HG03457 (cell line): ENCODE data around the gene EDAR.

Experiments used
- ATAC-seq: cut with Tn5 transposase; IDR thresholded peaks from one replicate; pipeline ENCODE4 v1.9.1; 2021; ENCODE audit warnings: moderate number of reproducible peaks; ENCODE audit not compliant: unreplicated experiment

EDAR gene

GRCh38 chr2:108988796-108989713, at the start of gene EDAR:
Gene EDAR (minus strand): TSS chr2:108989220. CDS start chr2:108931014, 58,206 bp downstream.
- ATAC-seq: no peak

DNA sequence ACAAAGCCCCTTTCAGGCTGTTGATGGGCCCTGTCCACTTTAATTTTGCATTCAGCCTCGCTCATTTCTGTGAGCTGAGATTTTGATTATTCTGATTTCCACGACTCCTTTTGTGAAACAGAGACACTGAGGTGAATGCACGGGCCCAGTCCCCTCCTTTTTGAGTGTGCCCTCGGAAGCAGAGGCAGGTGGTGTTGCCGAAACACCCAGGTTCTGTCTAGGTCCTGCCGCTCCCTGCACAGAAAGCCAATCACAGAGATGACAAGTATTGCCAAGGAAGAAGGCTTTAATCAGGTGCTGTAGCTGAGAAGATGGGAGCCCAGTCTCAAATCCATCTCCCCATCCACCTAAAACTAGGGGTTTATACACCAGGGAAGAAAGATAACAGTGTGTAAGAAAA, 44.2 kb upstream of the EDAR start:
- no peak for ATAC-seq

- no peak for ATAC-seq
Measured at GRCh38 chr2:109032229-109032820, 43.3 kb upstream of the EDAR start.

- no peak for ATAC-seq
Measured at GRCh38 chr2:109031476-109032228, 42.6 kb upstream of the EDAR start.

DNA sequence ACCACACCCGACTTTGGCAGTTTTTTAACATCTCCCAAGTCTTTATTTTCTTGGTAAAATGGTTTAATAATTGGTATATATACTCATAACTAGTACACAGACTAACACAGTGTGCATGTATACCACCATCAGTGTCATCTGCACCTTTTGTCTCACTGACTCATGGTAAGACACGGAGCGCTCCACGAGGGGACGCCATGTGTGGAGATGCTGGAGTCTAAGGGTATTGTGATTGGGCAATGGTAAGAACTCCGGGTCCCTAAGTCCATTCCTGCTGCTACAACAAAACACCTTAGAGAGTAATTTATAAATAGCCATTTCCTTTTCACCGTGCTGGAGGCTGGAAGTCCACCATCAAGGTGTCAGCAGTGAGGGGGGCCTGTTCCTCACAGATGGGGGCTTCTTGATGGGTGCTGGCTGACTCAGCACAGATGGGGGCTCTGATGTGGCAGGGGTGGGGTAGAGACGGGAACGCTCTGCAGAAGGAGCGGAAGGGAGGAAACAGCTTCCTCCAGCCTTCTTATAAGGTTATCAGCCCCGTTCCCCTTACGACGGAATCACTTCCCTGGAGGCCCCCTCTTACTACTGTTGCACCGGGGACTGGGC, 42.0 kb upstream of the EDAR start:
- ATAC-seq: no peak

DNA sequence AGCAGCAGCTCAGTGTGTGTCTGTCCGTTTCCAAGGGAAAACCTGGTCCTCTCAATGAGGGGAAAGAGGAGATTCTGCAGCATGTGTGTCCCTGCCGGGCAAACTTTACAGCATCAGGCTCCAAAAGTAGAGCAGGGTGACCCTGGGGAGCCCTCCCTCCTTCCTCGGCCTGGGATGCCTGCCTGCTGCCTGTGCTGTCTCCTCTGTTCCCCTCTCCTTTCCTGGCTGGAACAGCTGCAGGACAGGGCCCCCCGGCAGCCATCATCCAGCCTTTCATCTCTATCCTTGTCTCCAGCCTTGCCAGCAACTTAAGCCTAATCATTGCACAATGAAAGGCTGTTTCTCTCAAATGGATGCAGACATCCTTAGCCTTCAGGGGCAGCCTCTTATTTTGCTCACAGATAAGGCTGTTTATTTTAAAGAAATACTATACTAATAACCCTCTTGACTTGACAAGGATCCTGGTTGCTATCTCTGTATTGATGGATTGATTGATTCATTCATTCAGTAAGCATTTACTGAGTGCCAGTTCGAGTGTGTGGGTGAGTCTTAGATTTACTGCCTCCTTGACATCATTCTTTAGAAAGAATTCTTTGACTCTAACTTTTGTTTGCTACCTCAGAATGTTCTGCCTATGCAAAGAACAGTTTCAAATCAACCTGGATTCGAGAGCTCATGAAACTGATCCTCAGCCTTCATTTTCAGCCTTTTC, 40.6 kb upstream of the EDAR start:
- ATAC-seq: no peak

- no peak for ATAC-seq
Measured at GRCh38 chr2:109028738-109029489, 39.9 kb upstream of the EDAR start.

DNA sequence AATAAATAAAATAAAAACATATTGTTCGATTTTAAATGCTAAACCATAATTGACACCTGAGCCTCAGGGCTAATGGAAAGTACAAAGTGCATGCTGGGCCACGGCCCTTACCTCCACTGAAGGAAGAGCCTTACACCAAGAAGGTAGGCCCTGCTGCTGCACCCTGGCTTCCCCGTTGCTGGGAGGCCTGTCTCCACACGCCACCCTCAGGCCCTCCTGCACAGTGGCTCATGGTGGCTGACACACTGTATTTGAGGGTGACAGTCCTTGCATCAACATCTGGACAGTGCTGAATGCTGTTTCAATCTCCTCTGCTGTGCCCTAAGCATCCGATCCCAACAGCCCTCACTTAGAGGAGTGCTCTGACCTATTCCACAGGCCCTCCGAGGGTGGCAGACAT, 39.3 kb upstream of the EDAR start:
- ATAC-seq: no peak

DNA sequence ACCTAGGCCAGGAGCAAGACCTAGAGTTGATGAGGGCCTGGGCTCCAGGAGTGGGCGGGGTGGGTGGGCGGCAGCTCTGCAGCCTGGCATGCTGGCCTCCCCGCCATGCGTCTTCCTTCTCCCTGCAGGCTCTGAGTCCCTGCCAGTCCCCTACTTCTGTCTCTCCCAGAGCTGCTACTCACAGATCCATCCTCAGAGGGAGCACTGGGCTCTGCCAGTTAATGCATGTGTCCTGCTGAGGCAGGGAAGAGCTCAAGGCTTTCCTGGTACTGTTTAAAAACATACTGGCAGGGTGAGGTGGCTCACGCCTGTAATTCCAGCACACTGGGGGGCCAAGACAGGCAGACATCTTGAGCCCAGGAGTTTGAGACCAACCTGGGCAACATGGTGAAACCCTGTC, 38.7 kb upstream of the EDAR start:
- no peak for ATAC-seq

DNA sequence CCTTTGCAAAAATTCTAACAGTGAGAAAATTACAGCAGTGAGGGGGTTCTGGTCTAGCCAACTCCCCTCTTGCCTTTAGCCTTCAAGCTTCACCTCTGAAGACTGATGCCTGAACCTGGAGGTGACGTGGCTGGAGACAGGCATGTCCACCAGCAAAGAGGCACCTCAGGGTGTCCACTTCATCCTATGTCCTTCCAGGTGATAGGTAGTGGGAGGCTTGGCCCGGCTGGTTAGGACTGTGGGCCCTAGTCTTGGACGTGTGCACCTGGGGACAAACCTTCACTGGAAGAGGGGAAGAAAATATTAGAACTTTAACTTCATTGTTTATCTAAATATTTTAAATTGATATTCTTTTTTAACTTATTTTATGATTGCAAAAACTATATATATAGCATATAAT, 35.5 kb upstream of the EDAR start:
- no peak for ATAC-seq

GRCh38 chr2:109021895-109022300, 32.9 kb upstream of the EDAR start:
- ATAC-seq: no peak

DNA sequence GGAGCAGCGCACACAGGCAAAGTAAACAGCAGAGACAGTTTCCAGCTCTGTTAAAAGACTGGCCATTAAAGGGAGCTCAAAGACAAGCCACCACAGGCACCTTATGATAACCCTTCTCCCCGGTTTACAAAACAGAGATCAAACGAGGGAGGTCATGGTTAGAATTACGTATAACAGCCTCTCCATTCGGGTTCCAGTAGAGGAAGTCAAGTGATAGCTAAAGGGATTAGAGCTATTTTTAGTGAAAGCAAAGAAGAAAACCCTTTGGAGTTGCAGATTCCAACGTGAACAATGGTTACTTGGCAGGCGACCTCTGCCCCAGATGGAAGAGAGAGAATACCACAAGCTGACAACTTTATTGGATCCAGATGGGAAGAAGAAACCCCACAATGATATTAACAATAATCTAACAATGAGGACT, 31.2 kb upstream of the EDAR start:
- ATAC-seq: no peak

GRCh38 chr2:109018452-109018851, 29.4 kb upstream of the EDAR start:
- no peak for ATAC-seq

DNA sequence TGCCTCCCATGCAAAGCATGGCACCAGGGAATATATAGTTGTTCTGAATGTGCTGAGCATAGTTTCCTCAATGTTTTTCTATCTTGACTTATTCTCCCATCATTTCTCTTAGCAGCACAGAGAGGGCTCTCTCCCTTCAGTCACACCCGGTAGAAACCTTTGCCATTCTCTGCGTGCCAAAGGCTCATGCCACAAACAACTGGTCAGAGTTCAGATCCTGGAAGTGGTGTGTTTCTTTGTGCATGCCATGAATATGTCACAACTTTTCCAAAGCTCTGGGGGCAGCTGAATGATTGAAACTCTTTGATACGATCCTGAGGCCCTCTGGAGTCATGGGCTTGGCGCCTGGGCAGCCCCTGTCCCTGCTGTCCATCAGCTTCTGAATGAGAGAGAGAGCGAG, 28.0 kb upstream of the EDAR start:
- ATAC-seq: no peak

DNA sequence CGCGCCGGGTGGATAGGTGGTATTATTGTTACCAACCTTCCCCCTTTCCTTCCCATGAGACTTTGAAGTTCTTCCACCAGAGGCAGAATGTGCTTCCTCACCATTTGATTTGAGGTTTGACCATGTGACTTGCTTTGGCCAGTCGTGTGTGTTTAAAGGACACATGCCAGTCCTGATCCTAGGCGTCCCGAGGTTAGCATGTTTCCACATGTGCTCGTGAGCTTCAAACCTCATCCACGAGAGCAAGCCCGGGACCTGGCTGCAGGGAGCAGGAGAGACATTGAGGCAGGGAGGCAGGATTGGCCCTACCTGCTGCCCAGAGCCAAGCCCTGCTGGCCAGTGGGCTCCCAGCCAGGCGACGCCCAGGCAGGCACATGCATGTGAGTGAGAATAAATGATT, 27.4 kb upstream of the EDAR start:
- no peak for ATAC-seq

- no peak for ATAC-seq
Measured at GRCh38 chr2:109014476-109014875, 25.5 kb upstream of the EDAR start.

- ATAC-seq: no peak
Measured at GRCh38 chr2:109013051-109013450, 24.0 kb upstream of the EDAR start.

DNA sequence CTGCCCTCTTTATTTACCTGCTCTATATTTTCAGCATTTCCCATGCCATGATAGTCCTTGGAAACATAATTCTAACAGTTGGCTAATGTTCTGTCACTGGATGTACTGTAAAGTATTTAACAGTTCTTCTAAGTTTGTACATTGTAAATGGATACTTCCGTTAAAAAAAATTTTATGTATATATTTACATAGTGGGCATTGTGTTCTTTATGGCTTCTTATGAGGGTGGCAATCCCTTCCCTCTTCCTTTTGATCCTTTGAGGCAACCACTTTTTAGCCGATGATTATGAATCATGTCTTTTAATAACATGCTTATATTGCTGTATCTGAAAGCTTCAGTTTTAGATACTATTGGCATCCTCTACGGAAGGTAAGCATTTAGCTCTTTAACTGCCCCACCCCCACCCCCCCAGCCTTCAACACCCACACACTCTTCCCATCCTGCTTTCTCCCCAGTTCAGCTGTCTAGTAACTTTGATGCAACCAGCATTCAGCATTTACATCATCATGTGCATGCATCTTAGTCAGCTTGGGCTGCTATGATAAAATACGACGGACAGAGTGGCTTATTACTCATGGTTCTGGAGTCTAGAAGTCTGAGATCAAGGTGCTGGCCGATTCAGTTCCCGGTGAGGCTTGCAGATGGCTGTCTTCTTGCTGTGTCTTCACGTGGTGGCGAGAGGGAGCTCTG, 21.0 kb upstream of the EDAR start:
- ATAC-seq: no peak

- ATAC-seq: no peak
Measured at GRCh38 chr2:109006971-109007370, 18.0 kb upstream of the EDAR start.
